NCI-H187 treated with DMSO at 0.1 percent for 48 hours (cell line): Measurements from ENCODE around the gene WSCD2.

Source experiments
- DNase-seq: peaks from one replicate; lab custom pipeline; 2025; lab: John Stamatoyannopoulos, UW

WSCD2 gene

GRCh38 chr12:108109504-108109903, 19.6 kb upstream of the WSCD2 start:
- DNase-seq = no peak

- no peak for DNase-seq
Observed at GRCh38 chr12:108109954-108110353, 19.1 kb upstream of the WSCD2 start.

DNA sequence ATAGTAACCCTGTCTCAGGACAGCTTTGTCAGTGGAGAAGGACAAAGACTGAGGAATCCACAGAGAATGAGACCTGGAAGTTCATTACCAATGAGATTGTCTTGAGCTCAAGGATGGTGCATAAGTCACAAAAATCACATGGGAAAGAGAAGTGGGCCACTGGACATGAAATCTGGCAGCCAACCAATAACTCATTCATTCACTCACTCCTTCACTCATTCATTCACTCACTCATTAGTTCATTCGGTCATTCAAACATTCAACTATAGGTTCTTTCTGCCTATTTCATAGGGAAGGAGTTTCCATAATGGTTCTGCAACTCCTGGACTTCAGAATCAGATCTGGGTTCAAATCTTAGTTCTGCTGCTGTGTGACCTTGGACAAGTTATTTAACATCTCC, 18.2 kb upstream of the WSCD2 start:
- no peak for DNase-seq

DNA sequence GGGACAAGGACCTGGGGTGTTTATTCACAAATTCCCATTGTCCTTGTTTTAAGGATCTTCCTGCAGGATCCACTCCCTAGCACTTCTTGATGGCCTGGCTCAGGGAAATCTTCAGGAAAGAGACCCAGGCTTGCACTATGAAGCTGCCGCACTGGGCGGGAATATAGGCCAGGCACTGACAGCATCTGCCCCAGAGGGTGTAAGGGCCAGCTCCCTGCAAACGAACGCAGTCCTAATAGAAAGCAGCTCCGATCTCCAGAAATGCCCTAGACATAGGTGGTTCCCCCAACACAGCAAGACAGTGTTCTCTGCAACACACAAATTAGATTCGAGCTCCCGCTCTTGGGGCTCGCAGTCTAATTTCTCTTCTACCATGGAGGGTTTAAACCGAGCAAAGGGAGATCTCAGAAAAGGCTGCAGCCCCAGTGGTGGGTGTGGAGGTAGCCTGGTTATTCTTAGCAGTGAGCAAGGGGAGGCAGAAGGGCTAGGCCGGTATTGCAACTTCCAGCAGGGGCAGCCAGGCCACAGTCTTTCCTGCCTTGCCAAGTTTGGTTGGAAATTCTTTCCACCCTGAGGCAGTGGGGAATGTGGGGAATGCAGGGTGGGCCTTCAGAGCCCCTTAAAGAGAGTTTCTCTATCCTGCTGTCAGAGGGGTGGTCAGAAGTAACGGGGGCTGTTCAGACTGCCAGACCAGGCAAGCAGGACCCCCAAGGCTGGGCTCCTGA, 16.1 kb upstream of the WSCD2 start:
- no peak for DNase-seq

GRCh38 chr12:108115123-108116121, 13.7 kb upstream of the WSCD2 start:
- no peak for DNase-seq

GRCh38 chr12:108116254-108116653, 12.8 kb upstream of the WSCD2 start:
- no peak for DNase-seq

GRCh38 chr12:108116699-108117098, 12.4 kb upstream of the WSCD2 start:
- no peak for DNase-seq

DNA sequence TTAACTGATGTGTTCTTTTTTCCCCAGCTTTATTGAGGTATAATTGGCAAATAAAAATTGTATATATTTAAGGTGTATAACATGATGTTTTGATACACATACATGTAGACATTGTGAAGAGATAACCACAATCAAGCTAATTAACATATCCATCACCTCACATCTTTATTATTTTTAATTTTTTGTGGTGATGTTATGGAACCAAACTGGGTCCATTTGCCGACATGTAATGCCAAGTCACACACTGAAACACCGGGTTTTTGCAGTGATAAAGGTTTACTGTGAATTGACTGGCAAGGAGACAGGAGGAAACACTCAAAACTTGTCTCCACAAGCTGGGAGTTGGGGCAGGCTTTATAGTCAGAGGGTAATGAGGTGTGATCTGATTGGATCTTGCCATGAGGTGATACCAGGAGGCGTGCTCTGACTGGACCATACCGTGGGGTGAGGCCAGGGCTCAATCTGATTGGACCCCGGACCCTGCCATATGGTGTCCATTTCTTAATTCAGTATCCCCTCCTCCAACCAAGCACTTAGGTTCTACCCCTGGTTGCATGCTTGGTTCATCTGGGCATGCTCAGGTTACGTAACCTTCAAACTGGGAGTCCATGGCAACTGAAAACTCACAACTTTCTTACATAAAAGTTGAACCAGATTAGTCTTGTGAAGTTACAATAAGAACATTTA, 11.8 kb upstream of the WSCD2 start:
- DNase-seq = no peak

- DNase-seq = no peak
Observed at GRCh38 chr12:108117902-108118301, 11.2 kb upstream of the WSCD2 start.

DNA sequence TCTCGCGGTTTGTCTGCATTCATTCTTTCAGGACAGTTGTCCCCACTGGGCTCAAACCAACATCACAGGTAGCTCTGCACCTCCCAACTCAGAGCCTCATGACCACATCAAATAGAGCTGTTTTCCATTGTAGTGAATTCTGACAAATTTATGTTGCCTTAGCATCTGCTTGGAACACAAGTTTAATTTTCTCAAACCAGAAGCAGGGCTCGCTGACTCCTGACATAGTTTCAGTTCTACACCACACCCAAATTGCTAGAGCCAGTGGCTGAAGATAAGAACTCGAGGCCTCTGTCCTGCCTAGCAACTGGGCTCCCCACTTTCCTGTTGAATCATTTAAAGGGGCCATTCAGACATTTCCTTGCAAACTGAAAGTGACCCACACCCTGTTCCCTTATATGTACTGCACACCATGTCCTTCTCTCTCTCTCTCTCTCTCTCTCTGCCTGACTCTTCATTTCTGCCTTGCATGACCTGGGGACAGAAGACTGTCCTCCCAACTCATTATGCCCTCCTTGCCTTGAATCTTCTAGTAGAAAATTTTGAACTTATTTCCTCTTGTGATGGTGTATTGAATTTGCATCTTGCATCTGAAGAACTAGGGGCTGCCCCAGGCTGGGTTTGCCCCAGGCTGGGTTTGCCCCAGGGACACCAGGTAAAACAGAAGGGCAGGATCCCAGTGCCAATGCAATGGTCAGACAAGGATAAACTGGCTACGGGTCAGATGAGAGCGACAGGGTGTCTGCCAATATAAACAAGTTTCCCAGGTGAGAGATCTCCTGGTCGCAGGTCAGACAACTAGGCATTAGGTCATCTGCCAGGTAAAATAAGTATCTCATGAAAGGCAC, 9.7 kb upstream of the WSCD2 start:
- no peak for DNase-seq

GRCh38 chr12:108119974-108120862, 8.9 kb upstream of the WSCD2 start:
- DNase-seq = no peak

GRCh38 chr12:108120863-108121165, 8.3 kb upstream of the WSCD2 start:
- no peak for DNase-seq

GRCh38 chr12:108121320-108121719, 7.8 kb upstream of the WSCD2 start:
- no peak for DNase-seq

DNA sequence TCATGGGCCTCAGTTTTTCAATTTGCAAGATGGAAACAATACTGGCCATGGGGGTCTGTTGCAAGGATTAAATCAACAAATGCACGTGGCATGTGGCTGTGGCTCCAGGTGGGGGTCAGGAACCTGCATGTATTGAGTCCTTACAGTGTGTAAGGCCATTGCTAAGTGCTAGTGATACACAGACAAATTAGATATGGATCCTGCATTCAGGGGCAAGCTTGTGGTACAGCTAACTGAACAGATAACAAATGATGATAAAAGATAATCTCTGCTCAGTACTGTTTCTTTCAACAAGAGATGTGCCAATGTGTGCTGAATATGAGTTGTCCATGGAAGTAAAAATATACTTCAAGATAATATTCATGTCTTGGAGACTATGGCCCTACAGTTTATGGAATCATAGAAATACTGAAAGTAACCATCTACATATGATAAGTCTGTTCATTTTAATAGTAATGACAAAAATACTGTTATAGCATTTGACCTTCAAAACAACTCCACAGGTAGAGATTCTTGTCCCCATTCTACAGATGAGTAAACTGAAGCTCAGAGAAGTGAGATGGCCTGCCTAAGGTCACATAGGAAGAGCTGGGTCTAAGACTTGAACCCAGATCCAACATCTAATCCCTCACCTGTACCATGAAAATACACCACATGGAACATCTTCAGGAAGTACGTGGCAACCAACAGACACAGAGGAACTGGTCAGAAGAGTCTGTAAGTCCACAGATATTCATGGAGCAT, 7.2 kb upstream of the WSCD2 start:
- no peak for DNase-seq

GRCh38 chr12:108122644-108123043, 6.4 kb upstream of the WSCD2 start:
- DNase-seq = no peak

GRCh38 chr12:108123402-108123801, 5.7 kb upstream of the WSCD2 start:
- no peak for DNase-seq

DNA sequence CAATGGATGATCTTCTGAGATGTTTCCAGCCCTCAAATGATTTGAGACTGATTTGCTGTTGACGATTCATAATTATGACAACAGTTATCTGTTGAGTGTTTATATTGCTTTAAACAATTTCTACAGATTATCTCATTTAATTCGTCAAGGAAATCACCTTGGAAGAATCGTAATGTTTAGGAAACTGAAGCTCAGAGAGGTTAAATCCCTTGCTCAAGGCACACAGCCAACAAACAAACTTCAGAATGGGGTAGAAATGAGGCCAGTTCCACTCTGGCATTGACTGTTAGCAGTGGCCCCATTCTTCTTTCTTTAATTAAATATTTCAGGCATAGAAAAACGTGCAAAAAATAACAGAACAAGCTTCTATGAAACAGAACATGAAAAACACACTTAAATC, 4.0 kb upstream of the WSCD2 start:
- no peak for DNase-seq

DNA sequence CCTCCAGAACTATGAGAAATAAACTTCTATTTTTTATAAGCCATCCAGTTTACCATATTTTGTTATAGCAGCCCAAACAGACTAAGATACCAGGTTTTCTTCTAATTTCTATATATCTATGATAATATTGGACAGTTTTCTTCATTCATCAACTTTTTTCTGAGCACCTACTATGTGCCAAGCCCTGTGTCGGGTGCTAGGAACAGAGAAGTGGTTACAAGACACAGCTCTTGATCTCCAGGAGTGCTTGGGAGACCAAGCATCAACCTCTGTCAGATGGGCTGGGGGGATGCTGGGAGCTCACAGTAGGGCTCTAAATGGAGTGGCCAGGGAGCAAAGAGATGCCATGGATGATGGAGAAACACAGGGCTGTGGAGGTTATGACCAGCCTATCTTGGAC, 2.9 kb upstream of the WSCD2 start:
- no peak for DNase-seq

- DNase-seq = no peak
Observed at GRCh38 chr12:108126990-108127501, 2.0 kb upstream of the WSCD2 start.

- no peak for DNase-seq
Observed at GRCh38 chr12:108127654-108128053, 1.4 kb upstream of the WSCD2 start.
